WTC11 (cell line): ENCODE results near the gene GNPDA1. TPM values are rescaled to one million over a fixed set of nuclear protein-coding genes. Genes with fewer than 3 reads are reported as not detected.

Experiments
- ATAC-seq: fragments of 200-7000 bp; cut with Tn5 transposase; 2 replicates; pipeline ENCODE4 v1.10.0; 2021; ENCODE audit warnings: mild to moderate bottlenecking, moderate library complexity
- CTCF ChIA-PET: fragments of 300-600 bp; sonication (Branson Sonifier 250); formaldehyde crosslinking; loops from one replicate; lab custom pipeline; 2021; ENCODE audit warnings: antibody characterized with exemption; lab: Charles Lee
- POLR2A ChIA-PET: fragments of 350-600 bp; sonication (Branson Sonifier 250); formaldehyde crosslinking; loops from one replicate; lab custom pipeline; 2021; ENCODE audit warnings: antibody characterized with exemption; lab: Charles Lee
- DNase-seq: peaks from one replicate; pipeline ENCODE4 v3.0.0; 2021; ENCODE audit warnings: low spot score
- H3K27ac Mint-ChIP-seq: 2 replicates; pipeline ENCODE4 v1.8.0; 2021; ENCODE audit warnings: mixed read lengths
- H3K27me3 Mint-ChIP-seq: 2 replicates; pipeline ENCODE4 v1.8.0; 2021; ENCODE audit warnings: low read depth, mild to moderate bottlenecking, moderate library complexity, mixed read lengths
- H3K36me3 Mint-ChIP-seq: 2 replicates; pipeline ENCODE4 v1.8.0; 2021; ENCODE audit warnings: mixed read lengths
- H3K4me1 Mint-ChIP-seq: 2 replicates; pipeline ENCODE4 v1.8.0; 2022; ENCODE audit warnings: mixed read lengths
- H3K4me3 Mint-ChIP-seq: 2 replicates; pipeline ENCODE4 v1.8.0; 2021; ENCODE audit warnings: mild to moderate bottlenecking, moderate library complexity, mixed read lengths
- H3K9me3 Mint-ChIP-seq: 2 replicates; pipeline ENCODE4 v1.8.0; 2021; ENCODE audit warnings: mixed read lengths
- ATF1 ChIP-seq: sonication (generic); formaldehyde crosslinking; IDR thresholded peaks from 2 replicates; pipeline ENCODE4 v1.8.1; 2023; ENCODE audit warnings: mild to moderate bottlenecking, moderate library complexity, missing genetic modification reagents
- ATF2 ChIP-seq: sonication (generic); formaldehyde crosslinking; IDR thresholded peaks from 2 replicates; pipeline ENCODE4 v1.8.1; 2022; ENCODE audit warnings: low read depth, missing genetic modification reagents, borderline replicate concordance
- CREB1 ChIP-seq: sonication (generic); formaldehyde crosslinking; IDR thresholded peaks from 2 replicates; pipeline ENCODE4 v1.8.0; 2023; ENCODE audit warnings: mild to moderate bottlenecking, missing genetic modification reagents
- FOXP1 ChIP-seq: sonication (generic); formaldehyde crosslinking; IDR thresholded peaks from 2 replicates; pipeline ENCODE4 v1.8.0; 2022; ENCODE audit warnings: missing genetic modification reagents, mild to moderate bottlenecking, moderate library complexity, borderline replicate concordance
- HMGA2 ChIP-seq: fragments of 250-450 bp; sonication (Bioruptor Pico); IDR thresholded peaks from 2 replicates; pipeline ENCODE4 v1.4.0; 2021; ENCODE audit warnings: mild to moderate bottlenecking, moderate library complexity
- HMGXB4 ChIP-seq: sonication (generic); formaldehyde crosslinking; IDR thresholded peaks from 2 replicates; pipeline ENCODE4 v1.8.1; 2023; ENCODE audit warnings: mild to moderate bottlenecking, moderate library complexity, missing genetic modification reagents
- IRF2 ChIP-seq: sonication (generic); formaldehyde crosslinking; IDR thresholded peaks from 2 replicates; pipeline ENCODE4 v1.8.0; 2022; ENCODE audit warnings: low read depth, missing genetic modification reagents, borderline replicate concordance
- JAZF1 ChIP-seq: fragments of 250-450 bp; sonication (Bioruptor Pico); IDR thresholded peaks from 2 replicates; pipeline ENCODE4 v1.9.0; 2021; ENCODE audit warnings: moderate library complexity, mild to moderate bottlenecking, inconsistent platforms
- KAT7 ChIP-seq: sonication (generic); formaldehyde crosslinking; IDR thresholded peaks from 2 replicates; pipeline ENCODE4 v1.8.1; 2023; ENCODE audit warnings: missing genetic modification reagents, mild to moderate bottlenecking, borderline replicate concordance
- MXD4 ChIP-seq: fragments of 250-450 bp; sonication (Bioruptor Pico); IDR thresholded peaks from 2 replicates; pipeline ENCODE4 v1.8.0; 2021; ENCODE audit warnings: mild to moderate bottlenecking, moderate library complexity, borderline replicate concordance
- NR1H2 ChIP-seq: sonication (generic); formaldehyde crosslinking; IDR thresholded peaks from 2 replicates; pipeline ENCODE4 v1.9.0; 2021; ENCODE audit warnings: mild to moderate bottlenecking, moderate library complexity, missing genetic modification reagents
- PREB ChIP-seq: sonication (generic); formaldehyde crosslinking; IDR thresholded peaks from 2 replicates; pipeline ENCODE4 v1.8.1; 2022; ENCODE audit warnings: mild to moderate bottlenecking, missing genetic modification reagents, moderate library complexity, borderline replicate concordance
- PRRX2 ChIP-seq: fragments of 250-450 bp; sonication (Bioruptor Pico); IDR thresholded peaks from 2 replicates; pipeline ENCODE4 v1.8.0; 2021; ENCODE audit warnings: mild to moderate bottlenecking
- RELA ChIP-seq: sonication (generic); formaldehyde crosslinking; IDR thresholded peaks from 2 replicates; pipeline ENCODE4 v1.8.1; 2022; ENCODE audit warnings: missing genetic modification reagents, mild to moderate bottlenecking, borderline replicate concordance
- STAT6 ChIP-seq: sonication (generic); formaldehyde crosslinking; conservative IDR thresholded peaks from 2 replicates; pipeline ENCODE4 v1.8.1; 2023; ENCODE audit warnings: mild to moderate bottlenecking, low read depth, missing genetic modification reagents, moderate library complexity
- TP53 ChIP-seq: sonication (generic); formaldehyde crosslinking; IDR thresholded peaks from 2 replicates; pipeline ENCODE4 v1.8.1; 2023; ENCODE audit warnings: mild to moderate bottlenecking, missing genetic modification reagents
- USF1 ChIP-seq: sonication (generic); formaldehyde crosslinking; IDR thresholded peaks from 2 replicates; pipeline ENCODE4 v1.8.0; 2022; ENCODE audit warnings: mild to moderate bottlenecking, missing genetic modification reagents
- ZMAT4 ChIP-seq: fragments of 250-450 bp; sonication (Bioruptor Pico); IDR thresholded peaks from 2 replicates; pipeline ENCODE4 v1.9.0; 2021; ENCODE audit warnings: mild to moderate bottlenecking
- ZNF121 ChIP-seq: sonication (generic); formaldehyde crosslinking; IDR thresholded peaks from 2 replicates; pipeline ENCODE4 v1.8.0; 2023; ENCODE audit warnings: missing genetic modification reagents
- ZNF138 ChIP-seq: sonication (generic); formaldehyde crosslinking; conservative IDR thresholded peaks from 2 replicates; pipeline ENCODE4 v1.8.1; 2022; ENCODE audit warnings: mild to moderate bottlenecking, moderate library complexity, missing genetic modification reagents
- ZNF232 ChIP-seq: sonication (generic); formaldehyde crosslinking; IDR thresholded peaks from 2 replicates; pipeline ENCODE4 v1.8.0; 2022; ENCODE audit warnings: mild to moderate bottlenecking, missing genetic modification reagents
- ZNF317 ChIP-seq: sonication (generic); formaldehyde crosslinking; IDR thresholded peaks from 2 replicates; pipeline ENCODE4 v1.8.1; 2023; ENCODE audit warnings: low read depth, mild to moderate bottlenecking, moderate library complexity, missing genetic modification reagents, borderline replicate concordance
- ZNF423 ChIP-seq: fragments of 250-450 bp; sonication (Bioruptor Pico); IDR thresholded peaks from 2 replicates; pipeline ENCODE4 v2.1.2; 2022; ENCODE audit warnings: mild to moderate bottlenecking, moderate library complexity
- total RNA-seq: library from RNA; stranded (reverse); gene quantifications from 3 replicates; pipeline ENCODE4 v1.2.3, GENCODE V29; 2021

The GNPDA1 gene
- total RNA-seq, 1 experiment from 2014 or later, result 54.8 TPM

GRCh38 chr5:141957367-141957996 is 55.3 kb downstream of the GNPDA1 start (continued):
- TF ChIP-seq HMGA2 (CRISPR knock-in tag) (no peak), ATF1 (CRISPR knock-in tag) (no peak), ZNF423 (CRISPR knock-in tag) (no peak), JAZF1 (no peak), ZNF121 (CRISPR knock-in tag) (no peak), IRF2 (CRISPR knock-in tag) (no peak), RELA (CRISPR knock-in tag) (no peak), STAT6 (CRISPR knock-in tag) (no peak), NR1H2 (CRISPR knock-in tag) (no peak)
- TF ChIP-seq, all 79 proteins: peak for 0

- CTCF ChIA-PET, result interaction anchor here (1.4 to 1.7 kb wide), 2 partner anchors 15 to 142 kb away, joined by 4 to 8 read pairs; partner anchors contain the start of gene RNF14
- H3K9me3 Mint-ChIP-seq, result no peaks in the 10 kb centered on the region
- ATAC-seq, result no peak
These were observed 58.6 kb downstream of the GNPDA1 start for GRCh38 chr5:141954194-141954593.

More at GRCh38 chr5:141954194-141954593, 58.6 kb downstream of the GNPDA1 start:
- Mint-ChIP-seq H3K36me3 (no peaks in the 10 kb centered on the region), H3K4me1 (peaks cover 31% of the 10 kb centered on the region), H3K27ac (no peak overlapping the region), H3K4me3 (no peak overlapping the region), H3K27me3 (no peaks in the 10 kb centered on the region)
- POLR2A ChIA-PET, result no interaction called here
- no peak for DNase-seq
- TF ChIP-seq TP53 (CRISPR knock-in tag), result no peak
- TF ChIP-seq KAT7, result no peak
- no peak for TF ChIP-seq IRF2 (CRISPR knock-in tag)
- TF ChIP-seq PRRX2 (CRISPR knock-in tag), result no peak
- TF ChIP-seq HMGXB4 (CRISPR knock-in tag), result no peak
- TF ChIP-seq ATF2 (CRISPR knock-in tag), result no peak
- no peak for TF ChIP-seq CREB1 (CRISPR knock-in tag)
- TF ChIP-seq ZNF317 (CRISPR knock-in tag), result no peak
- TF ChIP-seq MXD4 (CRISPR knock-in tag), result no peak
- TF ChIP-seq PREB (CRISPR knock-in tag), result no peak
- no peak for TF ChIP-seq USF1 (CRISPR knock-in tag)
- TF ChIP-seq FOXP1, result no peak
- no peak for TF ChIP-seq ZNF138 (CRISPR knock-in tag)
- TF ChIP-seq ZMAT4 (CRISPR knock-in tag), result no peak
- no peak for TF ChIP-seq ZNF423 (CRISPR knock-in tag)
- TF ChIP-seq ZNF232, result no peak
